C4-2B (cell line): ENCODE measurements around the gene PIH1D1.

Experiments
- ZFX ChIP-seq: fragments of 450-650 bp; IDR thresholded peaks from 2 replicates; pipeline ENCODE4 v1.6.1; 2017
- TF ChIP-seq, protein P1 (sequence below): fragments of 450-650 bp; conservative IDR thresholded peaks from 2 replicates; pipeline ENCODE4 v1.5.1; 2017; ENCODE audit warnings: mild to moderate bottlenecking

DNA sequence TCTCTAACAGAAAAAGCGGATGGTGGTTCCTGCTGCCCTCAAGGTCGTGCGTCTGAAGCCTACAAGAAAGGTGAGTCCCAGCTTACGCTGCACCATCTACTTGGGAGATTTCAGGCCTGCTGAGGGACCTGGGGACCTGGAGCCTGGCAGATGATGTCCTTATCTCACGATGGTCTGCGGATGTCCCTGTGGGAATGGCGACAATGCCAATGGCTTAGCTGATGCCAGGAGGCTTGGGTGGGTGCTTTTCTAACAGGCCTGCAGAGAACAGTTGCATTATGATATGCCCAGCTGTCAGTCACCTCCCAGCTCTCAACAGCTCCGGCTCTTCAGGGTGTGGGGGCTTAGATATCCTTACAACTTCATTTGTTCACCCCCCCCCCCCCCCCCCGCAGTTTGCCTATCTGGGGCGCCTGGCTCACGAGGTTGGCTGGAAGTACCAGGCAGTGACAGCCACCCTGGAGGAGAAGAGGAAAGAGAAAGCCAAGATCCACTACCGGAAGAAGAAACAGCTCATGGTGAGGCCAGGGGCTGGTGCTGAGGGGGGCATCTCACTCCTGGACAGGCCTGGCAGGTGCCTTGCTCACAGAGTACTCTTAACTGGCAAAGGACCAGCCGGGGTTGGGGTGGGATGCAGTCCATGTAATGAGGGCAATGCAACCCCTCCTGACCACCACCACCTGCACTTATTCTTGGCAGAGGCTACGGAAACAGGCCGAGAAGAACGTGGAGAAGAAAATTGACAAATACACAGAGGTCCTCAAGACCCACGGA is 39.6 kb upstream of the PIH1D1 start:
- TF ChIP-seq, protein P1, sequence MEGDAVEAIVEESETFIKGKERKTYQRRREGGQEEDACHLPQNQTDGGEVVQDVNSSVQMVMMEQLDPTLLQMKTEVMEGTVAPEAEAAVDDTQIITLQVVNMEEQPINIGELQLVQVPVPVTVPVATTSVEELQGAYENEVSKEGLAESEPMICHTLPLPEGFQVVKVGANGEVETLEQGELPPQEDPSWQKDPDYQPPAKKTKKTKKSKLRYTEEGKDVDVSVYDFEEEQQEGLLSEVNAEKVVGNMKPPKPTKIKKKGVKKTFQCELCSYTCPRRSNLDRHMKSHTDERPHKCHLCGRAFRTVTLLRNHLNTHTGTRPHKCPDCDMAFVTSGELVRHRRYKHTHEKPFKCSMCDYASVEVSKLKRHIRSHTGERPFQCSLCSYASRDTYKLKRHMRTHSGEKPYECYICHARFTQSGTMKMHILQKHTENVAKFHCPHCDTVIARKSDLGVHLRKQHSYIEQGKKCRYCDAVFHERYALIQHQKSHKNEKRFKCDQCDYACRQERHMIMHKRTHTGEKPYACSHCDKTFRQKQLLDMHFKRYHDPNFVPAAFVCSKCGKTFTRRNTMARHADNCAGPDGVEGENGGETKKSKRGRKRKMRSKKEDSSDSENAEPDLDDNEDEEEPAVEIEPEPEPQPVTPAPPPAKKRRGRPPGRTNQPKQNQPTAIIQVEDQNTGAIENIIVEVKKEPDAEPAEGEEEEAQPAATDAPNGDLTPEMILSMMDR, result no peak
- no peak for TF ChIP-seq ZFX
